GM19351 (cell line): Measurements from ENCODE around the gene GPR68.
"Not testable (repeated sequence)": the region's sequence is repeated elsewhere in the genome, so short reads cannot be mapped to it uniquely, and the experiment has no call there.

Source experiments
- ATAC-seq: cut with Tn5 transposase; IDR thresholded peaks from one replicate; pipeline ENCODE4 v1.9.1; 2021; ENCODE audit warnings: mild to moderate bottlenecking, moderate library complexity; ENCODE audit not compliant: unreplicated experiment

Gene GPR68

DNA sequence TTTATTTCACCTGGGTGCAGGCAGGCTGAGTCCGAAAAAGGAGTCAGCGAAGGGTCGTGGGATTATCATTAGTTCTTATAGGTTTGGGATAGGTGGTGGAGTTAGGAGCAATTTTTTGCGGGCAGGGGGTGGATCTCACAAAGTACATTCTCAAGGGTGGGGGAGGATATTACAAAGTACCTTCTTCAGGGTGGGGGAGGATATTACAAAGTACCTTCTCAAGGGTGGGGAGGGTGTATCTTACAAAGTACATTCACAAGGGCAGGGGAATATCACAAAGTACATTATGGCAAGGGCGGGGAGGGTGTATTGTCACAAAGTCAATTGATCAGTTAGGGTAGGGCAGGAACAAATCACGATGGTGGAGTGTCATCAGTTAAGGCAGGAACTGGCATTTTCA lies 43.7 kb downstream of the GPR68 start:
- not testable (repeated sequence) for ATAC-seq

DNA sequence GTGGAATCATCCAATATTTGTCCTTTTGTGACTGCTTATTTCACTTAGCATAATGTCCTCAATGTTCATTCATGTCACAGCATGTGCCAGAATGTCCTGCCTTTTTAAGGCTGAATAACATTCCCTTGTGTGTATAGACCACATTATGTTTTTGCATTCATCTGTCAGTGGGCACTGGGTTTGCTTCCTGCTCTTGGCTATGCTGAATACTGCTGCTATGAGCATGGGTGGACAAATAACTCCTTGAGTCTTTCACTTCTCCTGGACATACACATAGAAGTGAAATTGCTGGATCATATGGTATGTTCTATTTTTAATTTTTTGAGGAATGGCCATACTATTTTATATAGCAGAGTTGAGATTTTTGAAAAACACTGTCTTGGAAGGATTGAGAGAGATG lies 46.9 kb downstream of the GPR68 start:
- no peak for ATAC-seq

DNA sequence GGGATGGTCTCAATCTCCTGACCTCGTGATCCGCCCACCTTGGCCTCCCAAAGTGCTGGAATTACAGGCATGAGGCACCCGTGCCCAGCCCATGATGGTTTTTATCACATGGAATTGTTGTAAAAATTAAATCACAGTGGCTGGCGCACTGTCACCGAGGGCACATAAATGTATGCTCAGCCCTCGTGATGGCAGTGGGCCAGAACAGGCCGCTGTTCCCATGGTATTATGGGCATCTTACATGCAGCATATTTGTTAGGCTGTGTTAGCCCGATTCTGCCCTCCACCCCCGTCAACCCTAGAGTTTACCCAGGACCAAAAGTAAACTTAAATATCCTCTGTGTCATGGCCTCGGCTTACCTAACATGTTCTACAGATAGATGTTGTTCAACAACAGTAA lies 48.6 kb downstream of the GPR68 start:
- ATAC-seq = no peak

DNA sequence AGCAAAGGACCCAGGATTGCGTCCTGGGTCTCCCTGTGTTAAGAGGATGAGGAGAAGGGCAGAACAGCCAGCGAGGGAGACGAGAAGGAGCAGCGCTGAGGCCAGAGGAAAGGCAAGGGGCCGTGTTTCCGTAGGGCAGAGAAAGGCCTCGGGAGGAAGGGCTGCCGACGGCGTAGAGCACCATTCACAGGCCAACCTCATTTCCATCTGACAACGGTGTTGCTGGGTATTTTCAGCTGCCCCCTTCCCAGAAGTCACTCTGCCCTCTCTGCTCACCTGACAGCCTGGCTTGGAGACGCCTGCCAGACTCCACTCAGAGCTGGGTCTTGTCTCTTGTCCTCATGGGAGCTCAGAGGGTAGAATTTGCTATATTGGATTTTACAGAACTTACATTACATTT lies 51.4 kb downstream of the GPR68 start:
- no peak for ATAC-seq

DNA sequence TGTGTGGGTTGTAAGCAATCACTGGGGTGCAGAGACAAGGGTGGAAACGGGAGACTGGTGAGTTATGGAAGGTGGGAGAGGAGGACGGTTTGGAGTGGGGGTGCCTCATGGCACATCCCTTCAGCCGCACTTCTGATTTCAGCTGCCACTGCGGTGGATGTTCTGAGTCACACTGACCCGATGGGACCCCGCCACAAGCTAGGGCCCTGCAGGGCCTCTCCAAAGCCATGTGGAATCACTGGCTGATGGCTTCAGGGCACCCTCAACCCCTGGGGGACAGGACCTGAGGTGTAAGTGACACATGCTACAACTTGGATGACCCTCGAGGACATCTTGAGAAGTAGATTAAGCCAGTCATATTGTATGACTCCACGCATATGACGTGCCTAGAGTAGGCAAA lies 53.7 kb downstream of the GPR68 start:
- ATAC-seq = no peak

DNA sequence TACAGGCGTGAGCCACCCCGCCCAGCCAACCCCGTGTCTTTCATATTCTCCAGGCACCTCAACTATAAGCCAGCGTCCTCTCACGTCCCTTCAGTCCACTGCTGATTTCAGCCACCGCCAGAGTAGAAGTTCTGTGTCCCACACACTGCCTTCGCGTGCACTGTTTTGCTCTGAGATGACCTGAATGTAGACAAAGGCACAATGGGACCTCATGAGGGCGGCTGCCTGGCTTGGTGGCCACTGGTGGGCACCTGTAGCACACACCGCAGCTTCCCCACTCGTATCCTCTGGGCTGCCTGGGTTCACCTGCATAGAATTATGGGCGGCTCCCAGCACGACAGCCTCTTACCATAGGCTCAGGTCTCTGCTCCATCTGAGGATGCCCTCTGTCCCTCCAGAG lies 57.2 kb downstream of the GPR68 start:
- ATAC-seq = no peak

DNA sequence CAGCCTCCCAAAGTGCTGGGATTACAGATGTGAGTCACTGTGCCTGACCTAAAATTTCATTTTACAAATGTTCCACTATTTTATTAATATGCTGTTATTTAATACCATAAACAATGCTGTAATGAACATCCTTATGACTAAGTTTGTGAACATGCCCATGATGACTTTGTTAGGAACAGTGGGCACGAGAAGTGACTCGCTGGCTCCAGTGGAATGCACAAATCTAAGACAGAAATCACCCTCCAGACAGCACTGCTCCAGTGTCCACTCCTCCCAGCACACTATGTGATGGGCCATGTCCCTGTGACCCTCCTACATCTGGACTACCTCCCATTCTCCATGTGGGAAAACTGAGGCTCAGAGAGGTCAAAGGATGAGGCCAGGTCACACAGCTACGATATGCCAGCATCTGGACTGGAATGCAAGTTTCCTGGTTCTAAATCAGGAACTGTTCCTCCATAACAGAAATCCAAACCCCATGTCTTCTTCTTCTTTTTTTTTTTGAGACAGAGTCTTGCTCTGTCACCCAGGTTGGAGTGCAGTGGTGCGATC lies 57.9 kb downstream of the GPR68 start:
- no peak for ATAC-seq

DNA sequence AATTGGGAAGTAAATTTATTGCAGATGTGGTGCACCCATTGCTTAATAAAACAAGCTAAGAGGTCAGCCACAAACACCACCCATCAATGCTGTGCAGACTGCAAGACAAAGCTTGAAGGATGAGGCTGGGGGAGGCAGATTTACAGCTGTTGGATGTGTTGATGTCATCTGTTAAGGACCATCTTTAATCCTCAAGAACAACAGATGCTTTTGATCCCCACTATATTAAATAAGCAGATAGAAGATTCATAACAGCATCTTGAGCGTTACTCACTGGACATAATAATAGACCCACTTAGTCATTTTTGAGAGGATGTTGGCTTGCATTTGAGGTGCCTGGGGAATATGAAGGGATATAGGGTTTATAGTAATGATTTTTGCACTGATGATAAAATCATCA lies 58.8 kb downstream of the GPR68 start:
- no peak for ATAC-seq

DNA sequence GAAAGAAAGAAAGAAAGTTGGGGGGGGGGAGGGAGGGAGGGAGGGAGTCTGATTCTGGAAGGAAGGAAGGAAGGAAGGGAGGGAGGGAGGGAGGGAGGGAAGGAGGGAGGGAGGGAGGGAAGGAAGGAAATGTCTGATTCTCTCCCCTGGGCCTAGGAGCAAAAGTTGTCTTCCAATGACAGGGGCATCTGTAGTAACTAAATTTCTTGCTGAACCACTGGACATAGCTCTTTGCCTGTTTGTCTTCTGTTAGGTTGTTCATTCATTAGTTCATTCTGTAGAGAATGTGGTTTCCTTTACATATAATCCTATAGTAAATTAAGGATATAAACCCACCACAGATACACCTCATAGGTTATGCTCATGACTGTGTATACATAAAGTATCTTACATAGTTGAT lies 59.9 kb downstream of the GPR68 start:
- ATAC-seq = no peak

DNA sequence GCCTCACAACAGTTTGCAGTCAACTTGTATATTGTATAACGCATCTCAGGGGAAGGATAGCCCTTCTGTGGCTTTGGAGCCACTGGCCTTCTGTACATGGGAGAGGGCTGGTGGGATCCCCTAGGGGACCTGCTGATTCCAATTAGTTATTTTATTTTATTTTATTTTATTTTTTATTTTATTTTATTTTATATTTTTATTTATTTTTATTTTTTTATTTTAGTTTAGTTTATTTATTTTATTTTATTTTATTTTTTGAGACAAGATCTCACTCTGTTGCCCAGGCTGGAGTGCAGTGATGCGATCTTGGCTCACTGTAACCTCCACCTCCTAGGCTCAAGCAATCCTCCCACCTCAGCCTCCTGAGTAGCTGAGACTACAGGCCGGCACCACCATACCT lies 61.8 kb downstream of the GPR68 start:
- not testable (repeated sequence) for ATAC-seq
